Stimulated activated CD4-positive, alpha-beta T cell treated with anti-CD3 and anti-CD28 coated beads, Interleukin-12 subunit alpha, Interleukin-12 subunit beta, amount 100 ng/mL, for 48 hours (primary cell): ENCODE data around the gene PRDX5.

Source experiments
- DNase-seq, 3 donors: peaks; one replicate each; pipeline ENCODE4 v3.0.0-alpha.2; 2020; ENCODE audit warnings: low read depth in 2 of 3, low spot score in 1 of 3

PRDX5 gene

DNA sequence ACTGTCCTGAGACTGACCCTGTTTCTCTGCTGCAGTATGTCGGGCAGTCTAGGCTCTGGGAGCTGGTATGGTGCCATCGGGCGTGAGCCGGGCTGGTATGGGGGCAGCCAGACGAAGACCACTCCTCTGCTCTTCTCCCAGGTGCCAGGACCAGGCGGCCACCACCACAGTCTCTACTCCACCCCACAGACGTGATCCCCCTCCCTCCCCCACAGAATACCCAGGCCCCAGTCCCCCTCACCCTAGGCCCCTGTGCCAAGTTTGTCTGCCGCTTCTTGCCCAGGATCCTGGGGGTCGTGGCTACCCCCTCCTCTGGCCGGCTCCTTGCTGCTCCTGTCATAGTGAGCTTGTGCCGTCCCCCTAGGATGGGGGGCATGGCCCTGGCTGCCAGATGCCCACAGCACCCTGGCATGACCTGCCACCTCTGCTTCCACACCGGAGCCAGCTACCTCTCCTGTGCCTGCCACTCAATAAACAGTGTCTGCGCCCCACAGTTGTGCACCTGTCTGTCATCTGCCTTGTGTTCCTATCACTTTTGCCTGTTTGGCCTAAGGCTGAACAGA lies 28.8 kb upstream of the PRDX5 start:
- no peak for DNase-seq

DNA sequence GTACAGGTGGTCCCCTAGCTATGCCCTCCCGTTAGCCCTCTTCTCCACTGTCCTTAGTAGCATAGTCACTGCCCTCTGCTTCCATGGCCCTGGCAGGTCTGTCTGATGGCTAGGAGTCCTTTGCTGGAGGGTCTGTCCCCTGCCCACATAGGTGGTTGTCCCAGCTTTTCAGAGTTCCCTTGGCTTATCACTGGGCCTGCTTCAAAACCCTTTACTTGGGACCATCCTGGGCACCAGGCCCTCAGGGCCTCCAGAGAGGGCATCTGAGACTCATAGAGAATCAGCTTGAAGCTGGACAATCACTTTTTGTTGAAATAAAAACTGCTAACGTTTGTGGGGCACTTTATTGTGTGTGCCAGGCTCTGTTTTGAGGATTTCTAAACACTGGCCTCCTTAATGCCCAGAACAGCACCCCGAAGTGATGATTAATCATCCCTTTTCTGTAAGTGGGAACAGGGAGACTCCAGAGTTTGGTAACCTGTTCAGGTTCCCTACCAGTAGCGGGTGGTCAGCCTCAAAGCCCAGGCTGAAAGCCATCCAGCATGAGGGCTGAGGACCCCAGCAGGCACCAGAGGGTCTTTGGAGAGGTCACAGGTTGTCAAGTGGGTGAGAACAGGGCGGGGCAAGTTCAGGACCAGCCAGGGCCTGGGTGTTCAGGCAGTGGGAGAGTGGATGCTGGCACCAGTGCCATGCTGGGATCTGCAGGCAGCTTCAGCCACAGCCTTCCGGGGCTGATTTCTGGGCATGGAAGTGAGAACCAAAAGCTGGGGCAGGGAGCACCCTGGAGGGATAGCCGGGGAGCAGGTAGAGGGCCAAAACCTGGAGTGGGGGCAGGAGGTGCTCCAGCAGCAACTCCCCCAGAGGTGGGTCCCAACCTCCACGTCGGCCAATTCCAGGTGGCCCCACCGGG lies 27.3 kb upstream of the PRDX5 start:
- DNase-seq, result no peak

DNA sequence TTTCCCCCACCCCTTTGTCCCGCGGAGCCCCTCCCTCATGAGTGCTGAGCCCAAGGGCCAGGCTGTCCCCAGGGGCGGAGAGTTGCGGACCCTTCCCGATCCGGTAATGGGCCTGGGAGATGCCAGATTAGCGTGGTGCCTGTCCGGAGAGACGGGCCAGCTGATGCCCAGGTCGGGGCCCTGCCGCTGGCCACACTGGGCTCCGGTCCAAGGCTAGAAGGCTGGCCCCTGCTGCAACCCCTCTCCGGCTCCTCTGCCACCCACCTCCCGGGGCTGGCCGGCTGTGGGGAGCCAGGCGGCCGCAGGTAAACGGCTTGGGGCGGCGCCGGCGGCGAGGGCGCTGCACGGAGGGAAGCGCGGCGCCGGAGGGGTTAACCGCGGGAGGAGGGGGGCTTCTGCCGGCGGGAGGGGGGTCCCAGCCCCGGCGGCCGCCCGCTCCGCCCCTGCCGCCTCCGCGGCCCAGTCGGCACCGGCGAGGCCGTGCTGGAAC lies 26.6 kb upstream of the PRDX5 start, which contains the start of gene KCNK4:
Gene KCNK4 (plus strand): TSS at position 41 of the 490 bp plus-strand sequence. CDS start 1,717 bp downstream, outside the sequence.
- no peak for DNase-seq

DNA sequence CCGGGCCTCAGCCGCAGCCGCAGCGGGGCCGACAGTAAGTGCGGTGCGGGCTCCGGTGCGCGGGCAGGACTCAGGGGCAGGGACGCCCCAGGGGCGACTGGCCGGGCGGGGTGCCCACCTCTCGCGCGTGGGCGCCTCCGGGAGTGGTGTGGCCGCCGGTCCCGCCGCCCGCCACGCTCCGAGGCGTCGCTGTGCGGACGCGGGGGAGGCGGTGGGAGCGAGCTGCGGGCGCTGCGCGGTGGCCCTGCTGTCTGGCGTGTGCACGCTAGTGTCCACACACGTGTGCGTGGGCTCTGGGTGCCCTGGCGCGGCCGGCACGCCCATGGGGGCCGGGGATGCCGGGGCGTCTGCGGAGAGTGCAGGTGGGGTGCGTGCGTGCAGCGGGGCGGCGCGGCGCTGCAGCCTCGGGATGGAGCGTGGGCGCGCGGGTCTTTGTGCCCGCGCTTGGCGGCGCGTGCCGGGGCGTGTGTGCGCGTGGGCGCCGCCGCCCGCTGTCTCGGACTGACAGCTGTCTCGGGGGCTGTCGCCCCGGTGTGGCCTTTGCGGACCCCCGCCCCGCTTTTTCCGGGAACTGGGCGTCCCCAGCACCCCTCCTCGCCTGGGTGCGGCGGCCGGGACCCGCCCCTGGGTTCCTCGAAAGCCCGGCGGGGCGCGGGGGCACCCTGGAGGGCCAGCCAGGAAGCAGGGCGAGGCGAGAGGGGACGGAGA lies 26.0 kb upstream of the PRDX5 start:
- DNase-seq, result no peak

DNA sequence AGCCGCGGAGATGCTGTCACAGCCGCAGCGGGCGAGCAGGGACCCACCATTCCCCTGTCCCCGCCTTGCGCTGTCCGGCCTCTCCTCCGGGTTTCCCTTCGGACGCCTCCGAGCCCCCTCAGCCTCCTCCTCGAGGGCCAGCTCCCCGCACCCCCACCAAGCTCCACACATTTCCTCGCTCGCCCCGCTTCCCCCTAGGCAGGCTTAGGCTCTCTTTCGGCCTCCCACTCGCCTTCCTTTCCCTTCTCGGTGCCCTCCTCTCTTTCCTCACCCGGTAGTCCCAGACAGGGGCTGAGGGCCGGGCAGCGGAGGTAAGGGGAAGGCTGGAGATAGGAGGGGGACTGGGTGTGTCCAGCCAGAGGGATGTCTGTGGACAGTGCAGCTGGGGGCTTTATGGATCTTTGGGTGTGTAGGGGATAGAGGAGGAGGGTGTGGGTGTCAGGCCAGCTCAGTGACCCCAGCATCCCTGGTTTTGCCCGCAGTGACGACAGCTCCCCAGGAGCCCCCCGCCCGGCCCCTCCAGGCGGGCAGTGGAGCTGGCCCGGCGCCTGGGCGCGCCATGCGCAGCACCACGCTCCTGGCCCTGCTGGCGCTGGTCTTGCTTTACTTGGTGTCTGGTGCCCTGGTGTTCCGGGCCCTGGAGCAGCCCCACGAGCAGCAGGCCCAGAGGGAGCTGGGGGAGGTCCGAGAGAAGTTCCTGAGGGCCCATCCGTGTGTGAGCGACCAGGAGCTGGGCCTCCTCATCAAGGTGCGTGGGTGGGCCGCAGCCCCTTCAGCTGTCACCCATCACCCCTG lies 25.3 kb upstream of the PRDX5 start:
- DNase-seq, result no peak

DNA sequence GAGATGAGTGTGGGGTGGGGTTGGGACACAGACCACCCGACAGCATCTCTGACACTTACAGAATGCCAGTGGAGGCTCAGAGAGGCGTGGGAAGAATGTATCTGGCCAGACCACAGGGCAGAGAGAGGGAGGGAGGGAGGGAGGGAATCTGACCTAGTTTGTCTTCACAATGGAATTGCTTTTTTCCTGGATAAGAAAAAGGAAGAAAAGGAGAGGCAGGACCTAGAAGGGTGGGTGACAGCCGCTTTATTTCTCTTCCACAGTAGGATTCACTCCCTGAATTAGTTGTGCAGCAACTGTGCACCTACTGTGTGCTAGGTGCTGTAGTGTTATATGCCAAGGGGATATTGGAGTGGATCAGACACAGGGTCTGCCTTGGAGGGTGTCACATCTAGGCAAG lies 23.1 kb upstream of the PRDX5 start:
- DNase-seq, result no peak

DNA sequence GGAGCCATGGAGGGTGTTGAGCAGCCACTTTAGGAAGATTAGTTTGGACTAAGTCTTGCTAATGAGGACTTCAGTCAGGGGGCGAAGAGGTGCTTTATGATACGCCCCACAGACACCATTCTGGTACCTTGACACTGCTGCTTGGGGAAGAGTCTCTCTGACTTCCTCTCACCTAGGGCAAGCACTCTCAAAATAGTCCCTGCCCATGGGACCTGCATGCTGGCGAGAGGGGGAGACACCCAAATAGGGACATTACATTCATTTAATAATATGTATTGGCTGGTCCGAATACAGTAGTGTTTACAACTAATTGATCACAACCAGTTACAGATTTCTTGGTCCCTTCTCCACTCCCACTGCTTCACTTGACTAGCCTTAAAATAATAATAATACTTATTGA lies 22.2 kb upstream of the PRDX5 start:
- no peak for DNase-seq

DNA sequence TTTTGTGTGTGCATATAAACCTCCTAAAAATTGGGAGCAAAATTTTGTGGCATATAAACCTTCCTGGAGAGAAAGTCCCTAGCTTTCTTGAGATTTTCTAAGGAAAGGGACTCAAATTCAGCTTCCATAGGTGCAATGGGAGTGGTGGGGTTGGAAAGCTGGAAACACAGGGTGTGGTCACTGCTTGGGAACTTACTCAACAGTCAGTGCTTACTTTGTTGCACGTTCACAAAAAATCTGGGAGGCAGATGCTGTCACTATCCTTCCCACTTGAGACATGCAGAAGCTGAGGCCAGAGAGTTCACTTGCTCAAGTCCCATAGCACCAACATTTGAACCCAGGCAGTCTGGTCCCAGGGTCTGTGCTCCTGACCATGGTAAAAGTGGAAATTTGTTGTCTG lies 21.7 kb upstream of the PRDX5 start:
- no peak for DNase-seq

DNA sequence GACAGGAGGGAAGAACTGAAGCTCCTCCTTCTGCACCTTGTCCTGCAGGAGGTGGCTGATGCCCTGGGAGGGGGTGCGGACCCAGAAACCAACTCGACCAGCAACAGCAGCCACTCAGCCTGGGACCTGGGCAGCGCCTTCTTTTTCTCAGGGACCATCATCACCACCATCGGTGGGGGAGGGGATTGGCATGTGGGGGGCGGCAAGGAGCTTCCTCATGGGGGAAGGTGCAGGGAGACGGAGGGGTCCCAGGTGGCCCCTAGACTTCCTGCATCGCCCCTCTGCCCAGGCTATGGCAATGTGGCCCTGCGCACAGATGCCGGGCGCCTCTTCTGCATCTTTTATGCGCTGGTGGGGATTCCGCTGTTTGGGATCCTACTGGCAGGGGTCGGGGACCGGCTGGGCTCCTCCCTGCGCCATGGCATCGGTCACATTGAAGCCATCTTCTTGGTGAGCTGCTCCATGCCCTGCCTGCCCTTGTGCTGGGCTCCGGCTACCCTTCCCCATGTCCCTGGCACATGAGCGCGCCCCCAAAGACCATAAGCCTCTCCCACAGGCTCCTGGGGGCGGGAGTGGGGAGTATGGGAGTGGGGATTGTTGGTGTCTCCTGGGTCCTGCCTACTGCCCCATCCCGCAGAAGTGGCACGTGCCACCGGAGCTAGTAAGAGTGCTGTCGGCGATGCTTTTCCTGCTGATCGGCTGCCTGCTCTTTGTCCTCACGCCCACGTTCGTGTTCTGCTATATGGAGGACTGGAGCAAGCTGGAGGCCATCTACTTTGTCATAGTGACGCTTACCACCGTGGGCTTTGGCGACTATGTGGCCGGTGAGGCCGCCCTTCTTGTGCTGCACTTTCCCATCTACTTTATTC lies 20.9 kb upstream of the PRDX5 start:
- DNase-seq, result no peak

DNA sequence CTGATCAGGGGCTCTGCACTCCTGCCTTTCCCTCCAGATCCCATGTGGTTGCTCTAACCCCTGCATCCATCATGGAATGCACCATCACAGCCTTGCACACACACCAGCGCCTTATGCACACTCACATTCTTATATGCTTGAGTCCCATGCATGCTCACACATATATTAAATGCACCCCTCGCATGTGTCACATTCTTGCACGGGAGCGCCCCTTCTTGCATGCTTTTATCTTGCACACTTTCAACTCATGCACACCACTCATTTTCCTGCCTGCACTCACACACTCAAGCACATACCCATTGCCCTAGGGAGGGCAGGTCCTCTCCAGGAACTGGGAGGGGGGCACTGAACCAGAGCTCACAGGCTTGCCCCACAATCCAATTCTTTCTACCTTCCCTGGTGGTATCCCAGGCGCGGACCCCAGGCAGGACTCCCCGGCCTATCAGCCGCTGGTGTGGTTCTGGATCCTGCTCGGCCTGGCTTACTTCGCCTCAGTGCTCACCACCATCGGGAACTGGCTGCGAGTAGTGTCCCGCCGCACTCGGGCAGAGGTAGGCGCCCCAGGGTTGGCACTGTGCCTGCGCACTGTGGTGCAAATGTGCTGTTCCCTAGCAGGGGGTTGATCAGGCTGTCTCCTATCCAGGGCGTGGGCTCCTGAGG lies 20.1 kb upstream of the PRDX5 start:
- no peak for DNase-seq

DNA sequence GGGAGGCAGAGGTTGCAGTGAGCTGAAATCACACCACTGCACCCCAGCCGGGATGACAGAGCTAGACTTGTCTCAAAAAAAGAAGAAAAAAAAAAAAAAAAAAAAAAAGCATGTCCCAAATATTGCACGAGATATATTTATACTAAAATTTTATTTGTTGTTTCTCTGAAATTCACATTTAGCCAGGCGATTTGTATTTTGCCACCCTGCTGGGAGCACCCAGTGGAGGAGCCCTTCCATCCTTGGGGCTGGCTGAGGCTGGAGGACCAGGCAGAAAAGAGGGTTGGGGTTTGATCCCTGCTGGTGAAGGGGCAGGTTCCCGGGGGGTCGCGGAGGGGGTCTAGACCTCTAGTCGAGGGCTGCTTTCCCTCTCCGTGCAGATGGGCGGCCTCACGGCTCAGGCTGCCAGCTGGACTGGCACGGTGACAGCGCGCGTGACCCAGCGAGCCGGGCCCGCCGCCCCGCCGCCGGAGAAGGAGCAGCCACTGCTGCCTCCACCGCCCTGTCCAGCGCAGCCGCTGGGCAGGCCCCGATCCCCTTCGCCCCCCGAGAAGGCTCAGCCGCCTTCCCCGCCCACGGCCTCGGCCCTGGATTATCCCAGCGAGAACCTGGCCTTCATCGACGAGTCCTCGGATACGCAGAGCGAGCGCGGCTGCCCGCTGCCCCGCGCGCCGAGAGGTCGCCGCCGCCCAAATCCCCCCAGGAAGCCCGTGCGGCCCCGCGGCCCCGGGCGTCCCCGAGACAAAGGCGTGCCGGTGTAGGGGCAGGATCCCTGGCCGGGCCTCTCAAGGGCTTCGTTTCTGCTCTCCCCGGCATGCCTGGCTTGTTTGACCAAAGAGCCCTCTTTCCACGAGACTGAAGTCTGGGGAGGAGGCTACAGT lies 18.7 kb upstream of the PRDX5 start:
- no peak for DNase-seq

DNA sequence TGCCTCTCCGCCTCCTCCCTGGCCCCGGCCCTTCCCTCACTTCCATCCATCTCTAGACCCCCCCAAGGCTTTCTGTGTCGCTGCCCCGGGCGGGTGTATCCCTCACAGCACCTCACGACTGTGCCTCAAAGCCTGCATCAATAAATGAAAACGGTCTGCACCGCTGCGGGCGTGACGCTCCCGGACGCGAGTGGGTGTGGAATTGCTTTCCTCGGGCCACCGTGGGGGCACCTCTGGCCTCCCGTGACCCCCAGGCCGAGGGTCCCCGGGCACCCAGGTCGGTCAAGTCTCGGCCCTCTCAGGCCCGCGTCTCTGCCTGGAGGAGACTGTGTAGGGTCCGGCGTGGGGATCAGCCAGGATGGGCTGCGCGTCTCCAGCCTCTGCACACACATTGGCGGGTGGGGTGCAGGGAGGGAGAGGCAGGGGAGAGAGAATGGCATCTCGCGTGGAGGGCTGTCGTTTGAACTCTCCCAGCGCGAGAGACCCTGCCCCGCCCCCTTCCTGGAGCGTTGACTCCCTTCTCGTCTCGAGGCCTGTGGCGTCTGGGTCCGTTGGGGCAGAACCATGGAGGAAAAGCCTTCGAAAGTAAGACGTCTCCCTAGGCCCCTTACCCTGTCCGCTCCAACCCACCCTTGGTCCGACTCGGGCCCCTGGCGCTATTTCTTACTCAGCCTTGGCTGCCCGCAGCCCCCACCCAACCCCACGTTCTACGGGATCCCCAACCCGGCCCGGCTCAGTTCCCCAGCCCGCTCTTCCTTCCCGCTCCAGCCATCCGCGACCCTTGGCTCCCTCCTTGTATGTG lies 17.9 kb upstream of the PRDX5 start, which contains the start of gene CATSPERZ:
Gene CATSPERZ (plus strand): TSS at position 512 of the 802 bp plus-strand sequence. CDS start 53 bp downstream, at position 565.
- no peak for DNase-seq

DNA sequence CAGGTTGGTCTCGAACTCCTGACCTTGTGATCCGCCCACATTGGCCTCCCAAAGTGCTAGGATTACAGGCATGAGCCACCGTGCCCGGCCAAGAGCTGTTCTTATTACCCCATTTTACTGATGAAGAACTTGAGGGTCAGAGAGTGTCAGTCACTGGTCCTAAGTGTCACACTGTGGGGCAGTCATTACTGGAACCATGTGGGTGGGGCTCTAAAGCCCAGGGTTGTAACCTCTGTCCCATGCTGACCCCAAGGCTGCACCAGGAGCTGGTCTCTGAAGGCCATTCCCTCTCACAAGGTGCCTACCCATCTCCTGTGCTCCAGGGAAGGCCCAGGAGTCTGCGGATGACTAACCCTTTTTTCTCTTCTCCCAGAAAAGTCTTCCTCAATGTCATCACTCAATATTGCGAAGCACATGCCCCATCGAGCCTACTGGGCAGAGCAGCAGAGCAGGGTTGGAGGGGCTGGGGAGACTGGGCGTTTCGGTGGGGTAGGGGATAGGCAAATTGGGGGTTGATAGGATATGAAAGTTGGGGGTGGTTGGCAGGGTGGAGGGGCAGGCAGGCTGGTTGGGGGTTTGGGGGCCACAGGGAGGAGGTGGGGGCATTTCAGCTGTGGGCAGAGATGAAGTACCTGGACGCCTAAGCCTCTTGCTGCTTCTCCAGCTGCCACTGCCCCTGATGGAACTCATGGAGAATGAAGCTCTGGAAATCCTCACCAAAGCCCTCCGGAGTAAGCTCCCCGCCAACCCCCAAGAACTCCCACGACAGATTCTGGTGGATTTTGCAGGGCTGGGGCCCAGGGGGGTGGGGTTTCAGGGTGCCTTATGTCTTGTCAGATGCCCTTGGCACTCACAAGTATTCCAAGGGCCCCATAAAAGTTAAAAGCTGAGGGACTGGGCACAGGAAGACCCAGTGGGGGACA lies 14.6 kb upstream of the PRDX5 start:
- DNase-seq, result no peak

DNA sequence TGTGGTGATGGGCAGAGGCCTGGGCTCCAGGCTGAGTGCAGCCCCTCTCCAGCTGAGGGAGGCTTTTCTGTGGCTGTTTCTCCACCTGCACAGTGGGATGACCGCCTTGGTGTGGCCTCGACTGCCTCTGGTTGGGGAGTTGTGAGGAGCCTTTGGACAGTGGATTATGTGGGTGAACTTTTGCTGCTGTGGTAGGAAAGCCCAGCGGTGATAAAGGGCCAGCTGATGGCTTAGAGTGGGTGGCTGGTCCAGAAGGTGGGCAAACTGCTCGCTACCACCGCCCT lies 13.9 kb upstream of the PRDX5 start:
- no peak for DNase-seq

DNA sequence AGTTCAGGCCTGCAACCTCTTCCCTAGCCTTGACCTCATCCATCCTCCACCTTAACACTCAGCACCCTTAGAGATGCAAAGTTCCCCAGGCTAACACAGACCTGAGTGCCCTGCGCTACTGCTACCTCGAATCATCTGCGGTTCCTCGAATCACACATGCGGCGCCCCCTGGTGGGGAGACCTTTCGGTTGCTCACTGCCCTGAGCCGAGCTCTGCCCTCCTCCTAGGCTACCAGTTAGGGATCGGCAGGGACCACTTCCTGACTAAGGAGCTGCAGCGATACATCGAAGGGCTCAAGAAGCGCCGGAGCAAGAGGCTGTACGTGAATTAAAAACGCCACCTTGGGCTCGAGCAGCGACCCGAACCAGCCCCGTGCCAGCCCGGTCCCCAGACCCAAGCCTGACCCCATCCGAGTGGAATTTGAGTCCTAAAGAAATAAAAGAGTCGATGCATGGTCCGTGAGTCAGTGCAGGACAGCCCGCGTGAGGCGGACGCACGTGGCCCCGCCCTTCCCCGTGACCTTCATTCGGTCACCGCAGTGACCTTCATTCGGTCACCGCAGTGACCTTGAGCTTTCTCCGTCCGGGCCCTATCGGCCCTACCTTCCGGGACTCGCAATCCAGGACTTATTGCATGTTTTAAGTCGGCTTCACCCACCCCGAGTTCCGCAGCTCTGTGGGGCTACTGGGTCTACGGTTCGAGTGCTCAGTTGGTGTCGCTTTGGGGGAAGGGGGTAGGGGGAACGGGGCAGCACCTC lies 13.4 kb upstream of the PRDX5 start:
- peak; percentile 93 to 97 (median 94) for DNase-seq

DNA sequence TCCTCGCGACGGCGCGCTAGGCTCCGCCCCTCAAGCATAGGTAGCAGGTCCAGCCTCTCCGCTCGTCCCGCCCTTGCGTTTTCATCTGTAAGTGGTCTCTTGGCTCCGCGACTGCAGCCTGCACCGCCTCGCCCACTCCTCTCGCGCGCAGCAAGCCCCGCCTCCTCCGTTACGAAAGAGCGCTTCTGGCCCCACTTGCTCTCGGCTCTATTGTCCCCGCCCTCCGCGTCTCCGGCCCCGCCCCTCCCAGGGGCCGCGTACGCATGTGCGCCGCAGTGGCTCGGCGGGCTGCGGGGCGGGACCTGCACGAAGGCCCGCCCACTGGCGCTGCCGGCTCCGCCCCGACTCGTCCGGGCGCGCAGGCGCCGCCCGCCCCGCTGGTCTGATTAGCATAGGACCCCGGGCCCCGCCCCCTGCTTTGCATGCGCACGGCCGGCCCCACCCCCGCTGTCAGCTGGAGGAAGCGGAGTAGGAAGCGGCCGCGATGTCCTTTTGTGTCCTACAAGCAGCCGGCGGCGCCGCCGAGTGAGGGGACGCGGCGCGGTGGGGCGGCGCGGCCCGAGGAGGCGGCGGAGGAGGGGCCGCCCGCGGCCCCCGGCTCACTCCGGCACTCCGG lies 12.7 kb upstream of the PRDX5 start, which contains the start of gene ESRRA:
Gene ESRRA (plus strand): TSS at position 450 of the 616 bp plus-strand sequence. CDS start 1,656 bp downstream, outside the sequence.
- peak; percentile 98 to 100 (median 100) for DNase-seq
